Inflammatory macrophage treated with lipopolysaccharide for 4 hours (primary cell): ENCODE measurements around the gene RND1.

ENCODE experiments used
- DNase-seq: peaks from one replicate; pipeline ENCODE4 v3.0.0-alpha.2; 2020

The RND1 gene

DNA sequence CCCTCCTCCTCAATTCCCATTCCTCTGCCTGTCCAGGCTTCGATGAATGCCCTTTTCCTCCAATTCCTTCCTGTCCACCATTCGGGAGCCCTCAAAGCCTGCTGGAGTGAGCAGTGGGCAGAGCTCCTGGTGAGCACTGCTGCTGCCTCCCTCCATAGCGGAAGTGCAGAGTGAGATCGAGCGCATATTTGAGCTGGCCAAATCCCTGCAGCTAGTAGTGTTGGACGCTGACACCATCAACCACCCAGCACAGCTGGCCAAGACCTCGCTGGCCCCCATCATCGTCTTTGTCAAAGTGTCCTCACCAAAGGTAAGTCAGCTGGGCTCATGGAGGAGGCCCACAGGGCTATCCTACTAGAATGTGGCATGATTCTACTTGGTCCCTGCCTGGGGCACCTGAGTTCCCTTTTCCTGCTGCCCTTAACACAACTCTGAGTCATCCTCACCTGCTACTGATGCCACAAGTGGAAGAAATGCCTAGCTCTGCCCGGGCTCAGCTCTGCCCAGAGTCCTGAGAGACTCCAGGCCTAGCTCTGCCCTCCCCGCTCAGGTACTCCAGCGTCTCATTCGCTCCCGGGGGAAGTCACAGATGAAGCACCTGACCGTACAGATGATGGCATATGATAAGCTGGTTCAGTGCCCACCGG, 39.3 kb downstream of the RND1 start:
- DNase-seq: no peak

DNA sequence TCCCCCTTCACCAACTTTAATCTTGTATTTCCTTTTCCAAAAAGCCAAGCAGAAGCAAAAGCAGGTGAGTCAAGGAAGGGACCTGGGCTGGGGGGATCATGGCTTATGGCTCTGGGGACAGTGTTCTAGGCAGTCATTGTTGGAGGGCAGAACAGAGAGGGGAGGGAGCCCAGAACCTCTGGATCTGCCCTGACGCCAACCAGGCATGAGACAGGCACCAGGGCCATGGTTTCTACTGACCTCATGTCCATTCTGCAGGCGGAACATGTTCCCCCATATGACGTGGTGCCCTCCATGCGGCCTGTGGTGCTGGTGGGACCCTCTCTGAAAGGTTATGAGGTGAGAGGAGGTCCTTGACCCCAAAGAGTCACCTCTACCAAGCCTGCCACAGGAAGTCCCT, 40.8 kb downstream of the RND1 start:
- DNase-seq: no peak

DNA sequence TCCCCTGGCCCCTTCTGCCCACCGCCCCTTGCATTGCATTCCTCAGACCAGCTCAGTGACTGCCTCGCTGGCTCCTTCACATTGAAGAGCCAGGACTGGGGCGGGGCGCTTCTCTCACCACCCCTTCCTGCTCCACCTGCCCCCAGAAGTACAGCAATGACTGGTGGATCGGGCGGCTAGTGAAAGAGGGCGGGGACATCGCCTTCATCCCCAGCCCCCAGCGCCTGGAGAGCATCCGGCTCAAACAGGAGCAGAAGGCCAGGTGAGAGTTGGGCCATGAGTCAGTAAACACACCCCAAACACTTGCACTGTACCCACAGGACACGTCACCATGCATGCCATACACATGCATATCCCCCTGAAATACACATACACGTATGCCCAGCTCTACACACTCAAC, 41.6 kb downstream of the RND1 start:
- no peak for DNase-seq

DNA sequence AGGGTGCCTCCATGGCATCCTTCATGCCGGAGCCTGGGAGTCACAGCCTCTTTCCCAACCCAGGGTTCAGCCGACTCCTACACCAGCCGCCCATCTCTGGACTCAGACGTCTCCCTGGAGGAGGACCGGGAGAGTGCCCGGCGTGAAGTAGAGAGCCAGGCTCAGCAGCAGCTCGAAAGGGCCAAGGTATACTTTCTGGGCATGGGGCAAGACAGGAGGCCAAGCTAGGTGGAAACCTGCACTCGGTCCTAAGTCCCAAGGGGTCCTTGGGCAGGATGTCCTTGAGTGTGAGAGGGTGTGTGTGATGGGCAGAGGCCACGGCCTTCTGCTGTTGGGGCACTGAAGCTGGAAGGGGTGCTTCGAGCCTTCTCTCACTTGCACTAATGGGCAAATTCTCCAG, 42.4 kb downstream of the RND1 start:
- DNase-seq: no peak

DNA sequence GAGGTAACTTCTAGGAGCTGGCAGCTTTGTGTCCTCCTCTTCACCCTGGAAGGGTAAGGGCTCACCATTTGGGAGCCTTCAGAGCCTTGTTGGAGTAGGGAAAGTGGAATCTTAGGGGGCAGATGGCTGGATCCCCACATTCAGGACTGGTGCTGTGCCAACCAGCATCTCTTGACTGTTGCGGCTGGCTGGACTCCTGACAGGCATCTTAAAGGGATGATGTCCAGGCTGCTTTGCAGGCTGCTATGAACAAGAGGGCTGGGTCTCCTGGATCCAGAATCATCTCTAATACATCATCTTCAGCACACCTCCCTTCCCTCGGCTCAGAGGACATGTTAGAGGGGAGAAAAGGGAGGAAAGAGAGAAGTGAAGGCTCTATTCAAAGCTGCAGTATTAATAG, 43.0 kb downstream of the RND1 start:
- no peak for DNase-seq

DNA sequence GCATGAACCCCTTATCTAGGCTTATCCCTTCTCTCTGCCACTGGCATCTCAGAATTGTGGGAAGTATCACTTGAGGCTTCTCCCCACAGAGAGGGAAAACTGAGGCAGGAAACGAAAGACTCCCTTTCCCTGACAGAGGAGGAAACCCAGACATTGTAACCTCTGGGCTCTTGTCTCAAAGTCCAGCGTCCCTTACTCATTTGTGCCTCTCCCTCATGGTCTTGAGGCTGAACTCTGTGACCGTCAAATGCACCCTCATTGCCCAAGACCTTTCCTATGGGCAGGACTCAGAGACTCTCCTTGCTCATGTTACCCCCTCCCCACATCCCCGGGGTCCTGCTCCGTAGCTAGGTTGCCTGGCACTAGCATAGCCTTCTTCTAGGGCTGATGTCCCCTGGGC, 43.5 kb downstream of the RND1 start:
- DNase-seq: no peak

DNA sequence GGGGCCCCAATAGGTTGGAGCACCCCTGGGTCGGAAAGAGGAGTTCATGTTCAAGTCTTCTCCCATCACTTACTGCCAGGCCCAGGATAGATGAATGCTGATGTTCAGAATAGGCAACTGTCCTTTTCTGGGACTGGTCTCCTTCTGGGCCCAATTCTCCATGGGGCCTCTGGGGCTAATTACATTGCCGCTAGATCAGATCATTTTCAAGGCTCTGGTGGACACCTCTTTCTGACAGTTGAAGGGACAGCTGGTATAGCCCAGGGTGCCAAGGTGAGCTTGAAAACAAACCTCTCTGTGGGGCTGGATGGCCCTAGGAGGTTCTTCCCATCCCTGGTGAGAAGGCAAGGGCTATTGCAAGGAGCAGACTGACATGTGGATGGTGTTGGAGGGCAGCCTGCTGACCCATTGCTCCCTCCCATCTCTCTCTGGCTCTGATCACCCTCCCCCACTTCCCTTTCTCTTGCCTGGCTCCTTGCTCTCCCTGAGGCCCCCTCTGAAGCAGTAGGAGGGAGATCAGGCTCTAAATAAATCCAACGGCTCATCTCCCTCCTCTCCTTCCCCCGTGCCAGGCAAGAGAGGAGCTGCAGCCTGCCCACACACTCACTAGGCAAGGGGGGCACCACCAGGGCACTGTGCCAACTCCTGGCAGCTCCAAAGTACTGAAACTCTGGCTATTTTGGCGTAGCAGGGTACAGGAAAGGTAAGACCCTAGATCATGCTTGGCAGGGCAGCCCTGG, 45.5 kb downstream of the RND1 start:
- DNase-seq: peak; percentile 18

DNA sequence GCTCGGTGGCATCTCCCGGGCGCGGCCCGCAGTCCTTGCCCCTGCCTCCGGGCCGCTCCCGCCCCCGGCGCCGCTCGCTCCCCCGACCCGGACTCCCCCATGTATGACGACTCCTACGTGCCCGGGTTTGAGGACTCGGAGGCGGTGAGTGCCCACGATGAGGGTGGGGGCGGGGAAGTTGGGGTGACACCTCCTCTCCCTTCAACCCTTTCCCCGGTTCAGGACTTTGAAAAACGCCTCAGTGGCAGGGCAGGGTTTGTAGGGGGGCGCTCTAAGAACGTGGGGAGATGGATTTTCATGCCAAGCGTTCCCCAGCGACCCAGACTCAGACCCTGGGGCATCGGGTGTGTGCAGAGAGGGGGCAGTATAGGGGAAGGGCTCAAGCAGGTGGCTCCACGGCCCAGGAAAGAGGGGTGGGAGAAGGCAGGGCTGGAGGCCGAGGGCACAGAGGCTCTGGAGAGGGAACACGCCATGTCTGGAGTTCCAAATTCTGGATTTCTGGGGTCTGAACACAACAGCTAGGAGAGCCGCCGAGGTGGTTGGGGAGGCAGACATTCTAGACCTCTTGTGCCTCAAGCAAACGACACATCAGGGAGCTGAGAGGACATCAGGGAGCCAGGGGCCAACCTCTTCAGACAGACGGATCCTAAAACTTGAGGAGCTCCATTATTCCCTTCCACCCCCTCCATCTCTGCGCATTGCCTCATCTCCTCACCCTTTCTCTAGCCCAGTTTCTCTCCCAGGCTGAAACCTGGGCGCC, 46.7 kb downstream of the RND1 start:
- DNase-seq: no peak

DNA sequence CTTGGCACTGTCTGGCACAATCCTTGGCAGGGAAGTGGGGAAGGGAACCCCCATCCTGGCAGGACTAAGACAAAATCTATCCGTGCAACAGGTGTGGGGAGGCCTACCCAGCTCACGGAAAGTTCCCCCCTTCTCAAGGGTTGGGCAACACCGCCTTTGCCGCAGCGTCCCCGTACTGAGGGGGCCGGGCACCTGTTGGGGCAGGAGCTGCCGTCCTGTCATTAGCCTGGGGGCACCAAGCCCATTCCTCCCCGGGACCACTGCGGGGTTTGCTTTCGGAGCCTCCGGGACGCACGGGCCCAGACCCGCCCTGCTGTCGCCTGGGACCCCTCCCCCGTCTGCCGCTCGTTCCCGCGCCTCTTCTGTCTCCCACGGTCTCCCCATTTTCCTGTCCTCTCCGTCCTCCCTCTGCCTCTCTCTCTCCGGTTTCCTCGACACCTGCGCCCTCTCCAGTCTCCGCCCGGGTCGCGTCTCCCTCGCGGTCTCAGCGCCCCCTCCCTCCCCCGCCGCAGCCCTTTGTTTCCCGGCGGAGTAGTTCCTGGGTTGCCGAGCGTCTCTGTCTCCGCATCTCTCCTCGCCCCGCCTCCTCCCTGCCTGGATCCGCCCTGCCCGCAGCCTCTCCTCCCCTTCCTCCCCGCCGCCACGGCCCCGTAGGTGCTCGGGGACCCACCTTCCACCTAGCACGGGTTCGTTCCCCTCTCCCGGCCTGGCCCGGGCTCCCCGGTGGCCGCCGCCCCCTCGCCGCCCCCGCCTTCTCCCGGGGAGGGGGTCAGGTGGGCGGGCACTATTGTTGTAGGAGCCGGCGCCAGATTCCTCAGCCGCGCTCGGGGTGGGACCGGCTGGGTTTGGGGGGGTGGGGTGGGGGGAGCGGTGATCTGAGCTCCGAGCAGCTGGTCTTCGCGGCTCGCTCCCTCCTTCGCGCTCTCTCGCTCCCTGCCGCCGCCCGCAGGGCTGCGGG, 47.5 kb downstream of the RND1 start, which contains the start of gene CACNB3:
TSS of gene CACNB3 (plus strand) at position 624 of the 958 bp plus-strand sequence. CDS start 434 bp downstream, outside the sequence.
- peak; percentile 26 for DNase-seq

DNA sequence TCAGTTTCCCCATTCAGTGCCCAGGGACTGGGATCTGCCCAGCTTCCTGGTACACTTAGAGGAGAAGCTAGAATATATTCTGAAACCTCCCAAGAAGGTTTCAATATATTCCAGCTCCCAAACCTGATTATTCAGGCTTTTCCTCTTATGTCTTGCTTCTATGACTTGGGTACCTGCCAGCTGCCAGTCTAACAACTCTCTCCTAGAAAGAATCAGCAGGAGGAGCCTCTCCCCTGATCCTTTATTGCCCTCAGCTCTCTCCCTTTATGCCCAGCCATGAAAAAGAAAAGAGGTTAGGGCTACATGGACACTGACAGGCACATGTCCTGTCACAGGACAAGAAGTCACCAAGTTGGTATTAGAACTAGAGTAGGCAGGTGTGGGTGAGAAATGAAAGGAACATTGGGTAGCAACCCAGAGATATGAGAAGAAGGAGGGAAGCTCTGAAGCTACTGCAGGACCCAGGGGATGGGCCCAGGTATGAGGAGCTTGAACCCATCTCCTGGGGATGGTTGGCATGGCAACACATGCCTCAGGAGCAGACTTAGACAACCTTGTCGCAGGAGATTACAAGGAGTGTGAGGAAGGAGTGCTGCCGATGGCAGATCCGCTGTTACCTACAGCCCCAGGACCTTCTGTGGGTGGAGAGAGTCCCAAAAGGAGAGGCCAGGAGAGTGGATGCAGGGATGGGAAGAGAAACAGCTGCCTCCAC, 49.4 kb downstream of the RND1 start:
- DNase-seq: no peak

DNA sequence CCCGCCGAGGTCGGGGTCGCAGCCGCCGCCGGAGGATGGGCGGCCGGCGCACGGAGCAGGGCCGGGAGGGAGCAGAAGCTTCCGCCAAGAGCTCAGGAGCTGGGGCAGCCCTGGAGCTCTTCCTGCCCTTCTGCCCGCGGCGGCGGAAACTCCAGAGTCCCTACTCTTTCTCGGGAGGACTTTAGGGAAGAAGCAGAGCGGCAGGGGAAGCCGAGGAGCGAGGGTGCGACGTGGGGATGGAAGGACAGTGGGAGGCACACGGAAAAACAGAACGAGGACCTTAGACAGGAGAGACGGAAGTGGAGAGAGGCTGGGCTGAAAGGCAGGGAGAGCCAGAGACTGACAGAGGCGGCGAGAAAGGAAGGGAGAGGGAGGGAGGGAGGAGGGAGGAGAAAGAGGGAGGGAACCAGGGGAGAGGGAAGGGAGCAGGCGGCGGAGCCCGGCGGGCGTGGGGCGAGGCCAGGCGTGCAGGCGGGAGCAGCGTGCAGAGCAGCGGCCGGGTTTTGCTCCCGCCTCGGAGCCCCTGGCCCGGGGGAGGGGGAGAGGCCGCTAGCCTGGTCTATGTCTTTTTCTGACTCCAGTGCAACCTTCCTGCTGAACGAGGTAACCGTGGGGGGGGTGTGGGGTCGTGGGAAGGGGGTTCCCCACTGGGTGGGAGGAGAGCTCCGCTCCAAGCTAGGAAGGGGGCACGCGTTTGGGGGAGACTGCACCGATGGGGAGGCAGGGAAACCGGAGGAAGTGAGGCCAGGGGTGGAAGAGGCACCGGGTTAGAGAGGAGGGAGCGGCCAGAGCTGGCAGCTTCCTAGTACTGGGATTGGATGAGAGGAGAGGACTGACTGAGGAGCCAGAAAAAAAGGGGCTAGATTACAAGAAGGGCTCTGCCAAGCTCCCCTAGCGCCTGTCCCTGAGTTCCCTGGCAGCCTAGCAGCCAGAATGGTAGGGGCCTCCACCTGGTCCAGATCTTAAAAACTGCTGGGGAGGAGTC, 50.3 kb downstream of the RND1 start:
- DNase-seq: peak; percentile 69

DNA sequence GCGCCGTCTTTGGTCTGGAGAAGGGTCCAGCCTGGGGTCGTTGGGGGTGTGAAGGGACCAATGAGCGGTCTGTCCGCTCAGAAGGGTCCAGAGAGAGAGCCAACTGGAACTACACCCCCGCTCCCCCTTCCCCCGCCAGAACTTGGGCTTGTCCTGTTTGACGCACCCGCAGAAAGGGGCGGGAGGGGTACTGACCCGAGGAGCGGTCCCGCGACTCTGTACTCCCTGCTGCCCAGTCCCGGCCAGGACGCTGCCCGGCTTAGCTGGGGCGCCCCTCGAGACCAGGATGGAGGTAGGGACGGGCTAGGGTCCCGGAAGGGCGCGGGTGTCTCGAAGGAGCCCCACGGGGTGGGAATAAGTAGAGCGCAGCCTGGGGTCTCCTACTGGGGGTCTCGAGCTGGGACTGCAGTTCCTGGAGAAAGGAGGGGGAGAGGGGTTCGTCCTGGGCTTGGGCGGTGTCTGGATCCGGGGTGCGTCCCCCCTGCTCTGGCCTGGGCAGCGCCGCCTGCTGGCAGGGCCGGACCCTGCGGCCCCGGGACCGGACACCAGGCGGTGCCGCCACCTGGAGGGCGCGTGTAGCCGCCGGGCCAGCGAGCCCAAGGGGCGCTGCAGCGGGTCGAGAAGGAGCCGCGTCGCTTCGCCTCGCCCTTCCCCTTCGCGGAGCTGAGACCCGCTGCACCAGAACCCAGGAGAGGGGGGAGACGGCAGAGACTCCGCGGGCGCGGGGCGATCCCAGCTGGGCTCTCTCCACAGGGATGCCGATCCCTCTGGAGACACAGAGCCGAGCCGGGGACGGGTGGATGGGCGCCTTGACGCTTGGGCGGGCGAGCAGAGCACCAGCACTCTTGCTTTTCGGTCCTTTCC, 51.2 kb downstream of the RND1 start:
- DNase-seq: peak; percentile 81

DNA sequence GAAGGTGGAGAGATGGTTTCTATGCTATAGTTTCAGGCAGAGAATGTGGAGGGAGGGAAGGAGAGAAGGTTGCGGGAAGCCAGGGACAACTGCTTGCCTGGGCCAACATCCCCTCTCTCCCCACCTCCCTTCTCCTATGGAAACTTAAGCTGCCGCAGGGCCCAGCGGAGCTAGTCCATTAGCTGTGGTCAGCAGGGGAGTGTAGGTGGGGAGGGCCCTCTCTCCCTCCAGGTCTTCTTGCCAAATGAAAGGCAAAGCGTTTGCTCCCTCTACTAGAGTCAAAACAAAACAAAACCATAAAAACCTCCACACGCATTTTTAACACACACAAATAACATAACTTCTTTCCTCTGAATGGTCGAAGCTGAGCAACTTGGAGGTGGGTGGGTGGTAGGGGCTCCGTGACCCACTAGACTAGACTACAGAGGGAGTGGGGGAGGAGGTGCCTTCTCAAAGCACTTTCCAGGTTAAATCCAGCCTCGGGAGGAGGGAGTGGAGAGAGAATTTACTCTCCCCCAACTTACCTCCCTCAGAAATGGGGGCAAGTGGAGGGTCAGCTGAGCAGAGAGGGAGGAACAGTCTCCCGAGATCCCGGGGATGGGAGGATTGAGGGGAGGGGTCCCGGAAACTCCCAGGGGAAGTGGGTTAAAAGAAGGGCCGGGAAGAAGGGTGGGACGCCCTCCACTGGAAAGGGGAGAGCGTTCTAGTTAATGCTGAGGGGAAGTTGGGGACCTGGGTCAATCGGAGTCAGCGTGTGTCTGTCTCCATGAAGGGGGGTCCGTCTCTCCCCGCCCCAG, 52.0 kb downstream of the RND1 start:
- DNase-seq: no peak

DNA sequence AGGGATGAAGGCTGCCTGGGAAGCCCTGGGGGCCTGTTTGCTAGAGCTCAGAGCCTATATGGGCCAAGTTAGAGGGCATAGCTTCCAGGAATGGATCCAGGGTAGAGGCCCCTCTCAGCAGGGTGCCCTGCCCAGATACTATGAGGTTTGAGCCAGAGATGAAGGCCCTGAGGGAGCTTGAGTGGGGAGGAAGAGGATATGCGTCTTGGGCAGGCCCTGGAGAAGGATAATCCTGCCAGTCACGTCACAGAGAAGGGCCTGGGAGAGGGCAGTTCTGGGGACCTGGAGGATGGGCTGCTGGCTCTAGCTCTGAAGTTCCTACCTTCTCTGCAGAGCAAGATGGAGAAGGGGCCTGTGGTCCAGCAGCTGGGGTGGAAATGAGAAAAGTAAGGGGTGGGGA, 53.3 kb downstream of the RND1 start:
- DNase-seq: no peak

DNA sequence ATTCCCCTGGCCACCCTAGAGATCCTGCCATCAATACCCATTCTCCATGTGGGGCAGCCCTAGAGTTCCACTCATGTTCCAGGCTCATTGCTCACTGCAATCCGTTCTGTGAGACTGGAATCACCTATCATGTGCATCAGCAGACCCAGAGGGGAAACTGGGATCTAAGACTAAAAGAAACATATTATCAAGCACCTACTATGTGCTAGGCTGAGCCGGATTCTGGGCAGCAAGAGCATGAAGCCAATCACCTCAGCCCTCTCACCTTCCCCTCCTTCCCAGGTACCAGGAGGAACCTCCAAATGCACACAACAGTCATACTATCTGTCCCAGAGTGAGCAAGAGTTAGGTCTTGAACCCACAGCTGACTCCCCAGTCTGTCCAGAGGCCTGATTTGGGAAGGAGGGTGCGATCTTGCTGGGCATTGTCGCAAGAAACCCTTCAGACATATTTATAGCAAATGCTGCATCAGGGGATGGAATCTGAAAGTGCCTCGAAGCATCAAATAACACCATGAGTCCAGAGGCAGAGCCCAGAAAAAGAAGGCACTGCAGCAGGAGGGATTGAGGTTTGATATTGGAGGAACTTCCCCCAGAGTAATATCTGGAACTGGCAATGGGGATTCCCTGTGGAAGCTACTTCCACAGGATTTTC, 54.1 kb downstream of the RND1 start:
- no peak for DNase-seq

DNA sequence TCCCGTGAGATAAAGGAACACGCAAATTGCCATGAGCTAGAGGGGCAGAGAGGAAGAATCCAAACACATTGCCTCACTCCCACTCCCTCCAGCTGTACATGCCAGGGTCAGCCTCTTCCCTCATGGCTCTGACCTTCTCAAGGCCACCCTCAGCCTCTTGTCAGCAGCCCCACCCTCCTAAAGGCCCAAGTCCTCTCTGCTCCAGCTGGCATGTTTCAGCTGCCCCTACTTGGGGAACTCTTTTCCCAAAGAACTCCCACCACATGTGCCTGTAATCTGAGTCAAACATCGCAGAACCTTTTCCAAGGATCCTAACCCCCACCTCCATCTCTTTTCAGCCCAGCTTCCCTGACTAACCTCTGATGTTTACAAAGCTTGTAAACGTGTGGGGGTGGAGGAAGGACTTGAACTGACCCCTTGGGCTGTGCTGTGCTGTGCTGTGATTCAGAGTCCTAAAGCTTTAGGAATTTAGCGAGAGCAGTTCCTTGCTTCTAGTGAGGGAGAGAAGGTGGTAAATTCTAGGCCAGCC, 54.7 kb downstream of the RND1 start:
- peak; percentile 8 for DNase-seq

DNA sequence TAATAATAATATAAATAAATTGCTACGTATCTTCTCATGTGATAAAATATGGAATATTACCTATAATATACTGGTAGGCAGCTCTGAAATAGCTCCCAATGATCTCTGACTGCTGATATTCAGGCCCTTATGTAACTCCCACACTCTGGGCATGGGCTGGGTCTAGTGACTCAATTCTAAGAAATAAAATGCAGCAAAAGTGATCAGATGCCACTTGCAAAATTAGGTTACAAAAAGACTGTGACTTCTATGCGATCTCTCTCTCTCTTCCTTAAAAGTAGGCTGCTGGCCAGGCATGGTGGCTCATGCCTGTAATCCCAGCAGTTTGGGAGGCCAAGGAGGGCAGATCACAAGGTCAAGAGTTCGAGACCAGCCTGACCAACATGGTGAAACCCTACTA, 57.7 kb downstream of the RND1 start:
- peak; percentile 35 for DNase-seq
